ENCODE results near the gene CDC6.
"Not testable (repeated sequence)": the region's sequence is repeated elsewhere in the genome, so short reads cannot be mapped to it uniquely, and the experiment has no call there.

The CDC6 gene

GRCh38 chr17:40287159-40287493 is 553 bp upstream of the CDC6 start:
- no peak for DNase-seq (ENCODE audit: low spot score)

GRCh38 chr17:40290629-40291280 is 3.1 kb downstream of the CDC6 start:
- DNase-seq (ENCODE audit: low spot score): no peak

- DNase-seq (ENCODE audit: low spot score): no peak
Observed at GRCh38 chr17:40291281-40291664, 3.6 kb downstream of the CDC6 start.

- no peak for DNase-seq (ENCODE audit: low spot score)
Observed at GRCh38 chr17:40293363-40293762, 5.7 kb downstream of the CDC6 start.

- no peak for DNase-seq (ENCODE audit: low spot score)
Observed at GRCh38 chr17:40295488-40296436, 8.1 kb downstream of the CDC6 start.

GRCh38 chr17:40297511-40297910 is 9.8 kb downstream of the CDC6 start:
- DNase-seq (ENCODE audit: low spot score): no peak

- DNase-seq (ENCODE audit: low spot score): no peak
Observed at GRCh38 chr17:40298726-40299125, 11.0 kb downstream of the CDC6 start.

GRCh38 chr17:40299159-40299757 is 11.6 kb downstream of the CDC6 start:
- DNase-seq (ENCODE audit: low spot score): not testable (repeated sequence)

- no peak for DNase-seq (ENCODE audit: low spot score)
Observed at GRCh38 chr17:40301315-40301714, 13.6 kb downstream of the CDC6 start.

- peak; percentile 82 for DNase-seq (ENCODE audit: low spot score)
Observed at GRCh38 chr17:40303009-40303657, 15.5 kb downstream of the CDC6 start.

- DNase-seq (ENCODE audit: low spot score): peak; percentile 82
Observed at GRCh38 chr17:40303708-40304551, 16.3 kb downstream of the CDC6 start.

- DNase-seq (ENCODE audit: low spot score): not testable (repeated sequence)
Observed at GRCh38 chr17:40304552-40304863, 16.8 kb downstream of the CDC6 start.

GRCh38 chr17:40304866-40305265 is 17.2 kb downstream of the CDC6 start:
- DNase-seq (ENCODE audit: low spot score): not testable (repeated sequence)

GRCh38 chr17:40306395-40306794 is 18.7 kb downstream of the CDC6 start:
- no peak for DNase-seq (ENCODE audit: low spot score)

GRCh38 chr17:40307001-40307730 is 19.5 kb downstream of the CDC6 start:
- no peak for DNase-seq (ENCODE audit: low spot score)

- no peak for DNase-seq (ENCODE audit: low spot score)
Observed at GRCh38 chr17:40307740-40308239, 20.1 kb downstream of the CDC6 start.

GRCh38 chr17:40309031-40309948 is 21.6 kb downstream of the CDC6 start, which contains the start of gene RARA:
Gene RARA, plus strand, starts transcription at chr17:40309180. Its CDS starts 22,039 bp downstream, at chr17:40331219.
- DNase-seq (ENCODE audit: low spot score): no peak

GRCh38 chr17:40309949-40310510 is 22.4 kb downstream of the CDC6 start:
- no peak for DNase-seq (ENCODE audit: low spot score)

- DNase-seq (ENCODE audit: low spot score): no peak
Observed at GRCh38 chr17:40310882-40311391, 23.3 kb downstream of the CDC6 start.

All from kidney capillary endothelial cell (primary cell).